NCI-H774 (cell line): ENCODE data around the gene TWIST2.

Experiments
- DNase-seq: peaks from one replicate; lab custom pipeline; 2025; lab: John Stamatoyannopoulos, UW

TWIST2 gene

GRCh38 chr2:238939521-238940403 is 91.9 kb downstream of the TWIST2 start:
- no peak for DNase-seq

DNA sequence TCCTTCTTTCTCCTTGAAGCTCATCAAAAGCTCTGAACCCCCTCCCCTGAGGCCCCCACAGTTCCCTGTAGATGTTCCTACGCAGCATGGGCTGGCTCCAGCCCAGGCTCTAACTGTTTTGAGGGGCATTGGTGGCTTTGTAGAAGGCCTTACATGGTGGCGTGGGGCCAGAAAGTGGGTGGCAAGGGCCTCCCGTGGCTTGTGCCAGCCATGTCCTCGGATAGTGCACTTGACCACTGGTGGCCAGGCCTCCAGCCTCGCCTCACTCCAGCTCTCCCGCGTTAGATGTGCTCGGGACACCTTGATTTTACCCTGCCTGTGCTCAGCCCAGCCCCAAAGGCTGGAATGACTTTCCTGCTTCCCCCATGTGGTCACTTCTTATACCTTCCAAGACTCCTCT is 92.9 kb downstream of the TWIST2 start:
- no peak for DNase-seq

GRCh38 chr2:238941262-238941792 is 93.4 kb downstream of the TWIST2 start:
- DNase-seq, result no peak

DNA sequence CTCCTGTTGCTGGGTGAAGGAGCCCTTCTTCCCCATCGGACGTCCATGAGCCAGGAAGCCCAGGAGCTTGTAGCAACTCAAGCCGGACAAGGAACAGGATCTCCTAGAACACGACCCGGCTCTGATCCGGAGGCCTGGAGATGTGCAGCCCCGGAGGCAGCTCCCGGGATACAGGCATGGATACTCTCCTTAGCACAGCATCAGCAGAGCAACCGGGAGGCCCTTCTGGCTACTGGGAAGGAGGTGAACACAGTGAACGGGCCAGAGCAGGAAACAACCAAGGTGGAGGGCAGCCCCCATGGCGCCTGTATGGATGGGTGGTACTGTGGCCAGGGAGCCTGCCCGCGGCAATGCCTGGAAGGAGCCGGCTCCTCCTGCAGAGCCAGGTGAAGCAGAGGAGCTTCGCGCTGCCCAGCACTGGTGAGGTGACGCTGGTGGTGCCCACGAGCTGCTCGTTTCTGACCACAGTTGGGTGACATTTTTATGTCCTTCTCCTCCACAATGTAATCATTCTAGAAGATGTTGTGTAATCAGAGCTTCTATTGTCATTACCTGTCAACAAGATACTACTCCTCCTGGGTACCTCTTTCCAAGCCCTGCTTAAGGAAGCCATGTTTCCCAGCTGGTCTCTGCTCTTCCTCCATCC is 94.3 kb downstream of the TWIST2 start:
- no peak for DNase-seq

DNA sequence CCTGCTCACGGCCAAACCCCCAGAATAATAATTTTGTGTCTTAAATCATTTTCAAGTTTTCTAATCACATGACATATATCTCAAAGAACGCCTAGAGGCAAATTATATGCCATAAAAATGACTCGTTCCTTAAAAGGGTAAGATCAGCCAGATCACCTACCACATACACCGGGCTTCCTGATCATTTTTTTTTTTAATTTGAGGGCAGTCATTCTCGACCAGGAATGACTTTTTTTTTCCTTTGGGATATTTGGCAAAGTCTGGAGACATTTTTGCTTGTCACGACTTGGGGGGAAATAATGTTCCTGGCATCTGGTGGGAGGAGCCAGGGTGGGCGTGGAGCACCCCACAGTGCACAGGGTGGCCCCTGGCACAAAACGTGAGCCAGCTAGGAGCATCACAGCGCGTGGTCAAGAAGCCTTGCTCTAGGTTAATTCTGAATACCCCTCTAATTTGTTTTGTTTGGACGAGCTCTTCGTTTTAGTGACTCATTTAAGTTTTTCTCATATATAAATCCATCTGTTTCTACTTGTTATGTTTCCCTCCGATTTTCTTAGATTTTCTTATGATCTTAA is 94.9 kb downstream of the TWIST2 start:
- no peak for DNase-seq

DNA sequence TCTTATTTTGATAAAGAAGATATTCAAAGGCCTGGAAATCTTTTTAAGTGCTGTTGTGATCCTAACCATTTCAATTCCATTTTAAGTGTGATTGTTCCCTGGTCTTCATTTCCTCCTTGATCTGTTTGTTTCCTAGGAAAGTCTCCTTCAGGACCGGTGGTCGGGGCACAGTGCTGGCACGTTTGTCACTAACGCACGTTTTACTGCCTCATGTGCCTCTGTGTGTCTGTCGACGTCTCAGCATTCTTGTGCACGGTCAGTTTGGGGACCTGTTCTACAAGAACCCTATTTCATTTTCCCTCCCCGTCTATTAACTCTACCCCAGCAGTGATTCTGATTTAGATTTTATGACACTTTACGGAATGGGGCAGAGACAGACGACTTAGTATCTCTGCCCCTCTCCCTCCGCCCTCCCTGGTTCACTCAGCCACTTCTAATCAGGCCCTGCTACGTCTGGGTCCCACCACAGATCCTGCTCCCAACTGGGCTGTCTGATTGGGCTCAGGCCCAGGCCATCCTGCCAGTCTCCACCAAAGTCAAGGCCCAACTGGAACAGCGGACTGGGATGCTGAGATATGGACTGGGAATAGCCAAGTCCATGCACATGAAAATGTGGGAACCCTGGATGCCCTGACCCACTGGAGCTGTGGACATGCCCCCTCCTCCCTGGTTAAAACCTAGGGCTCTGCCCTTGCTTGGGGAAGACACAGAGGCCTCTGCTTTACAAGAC is 95.6 kb downstream of the TWIST2 start:
- DNase-seq, result no peak

GRCh38 chr2:238945433-238946150 is 97.7 kb downstream of the TWIST2 start:
- DNase-seq, result no peak

DNA sequence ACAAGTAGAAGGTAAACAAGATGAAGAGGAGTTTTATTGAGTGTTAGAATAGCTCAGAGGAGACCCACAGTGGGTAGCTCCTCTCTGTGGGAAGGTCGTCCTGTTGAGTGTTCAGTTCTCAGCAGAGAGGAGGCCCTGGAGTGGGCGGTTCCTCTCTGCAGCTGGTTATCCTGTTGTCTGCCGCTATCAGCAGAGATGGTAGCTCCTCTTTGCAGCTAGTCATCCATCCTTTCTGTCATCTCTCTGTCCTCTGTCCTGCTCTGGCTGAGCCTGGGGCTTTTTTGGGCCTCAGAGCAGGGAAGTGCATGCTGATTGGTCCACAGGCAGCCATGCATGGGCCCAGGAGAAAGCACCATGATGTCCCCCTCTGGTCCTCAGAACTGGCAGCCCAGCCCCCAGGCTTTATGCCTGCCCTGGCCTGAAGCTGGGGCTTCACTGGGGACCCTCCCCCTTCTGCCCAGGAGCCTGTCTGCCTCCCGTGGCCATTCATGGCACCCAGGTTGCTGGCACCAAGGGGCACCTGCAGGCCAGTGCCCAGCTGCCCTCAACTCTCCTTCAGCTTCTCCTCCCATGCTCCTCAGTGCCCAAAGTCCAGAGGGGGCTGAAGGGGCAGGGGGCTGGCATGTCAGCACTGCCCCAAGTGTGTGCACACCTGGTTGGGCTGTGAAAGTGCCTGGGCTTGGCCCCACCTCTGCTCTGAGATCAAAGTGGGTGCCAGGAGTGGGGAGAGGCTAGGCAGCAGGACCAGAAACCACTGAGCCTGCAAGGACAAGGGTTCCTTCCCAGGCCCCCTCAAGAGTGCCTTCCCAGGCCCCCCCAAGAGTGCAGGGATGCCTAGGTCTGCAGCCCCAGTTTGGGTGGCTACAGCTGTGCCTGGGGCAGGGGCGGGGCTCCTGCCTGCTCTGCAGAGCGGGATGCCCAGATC is 98.7 kb downstream of the TWIST2 start:
- no peak for DNase-seq

DNA sequence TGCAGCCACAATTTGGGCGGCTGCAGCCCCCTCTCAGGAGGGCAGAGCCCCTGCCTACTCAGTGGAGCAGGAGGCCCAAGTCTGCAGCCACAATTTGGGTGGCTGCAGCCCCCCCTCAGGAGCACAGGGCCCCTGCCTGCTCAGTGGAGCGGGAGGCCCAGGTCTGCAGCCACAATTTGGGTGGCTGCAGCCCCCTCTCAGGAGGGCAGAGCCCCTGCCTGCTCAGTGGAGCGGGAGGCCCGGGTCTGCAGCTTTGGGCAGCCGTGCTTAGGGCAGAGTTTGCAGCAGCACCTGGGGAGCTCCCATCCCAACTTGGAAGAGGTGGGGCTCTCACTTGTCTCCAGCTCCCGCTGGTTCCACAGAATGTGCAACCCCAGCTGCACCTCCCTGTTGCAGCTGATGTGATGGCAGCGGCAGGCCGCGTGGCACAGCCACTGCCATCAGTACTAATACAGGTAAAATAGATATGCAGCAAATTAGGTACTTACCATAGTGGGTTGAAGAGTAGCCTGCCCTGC is 99.4 kb downstream of the TWIST2 start:
- DNase-seq, result no peak

DNA sequence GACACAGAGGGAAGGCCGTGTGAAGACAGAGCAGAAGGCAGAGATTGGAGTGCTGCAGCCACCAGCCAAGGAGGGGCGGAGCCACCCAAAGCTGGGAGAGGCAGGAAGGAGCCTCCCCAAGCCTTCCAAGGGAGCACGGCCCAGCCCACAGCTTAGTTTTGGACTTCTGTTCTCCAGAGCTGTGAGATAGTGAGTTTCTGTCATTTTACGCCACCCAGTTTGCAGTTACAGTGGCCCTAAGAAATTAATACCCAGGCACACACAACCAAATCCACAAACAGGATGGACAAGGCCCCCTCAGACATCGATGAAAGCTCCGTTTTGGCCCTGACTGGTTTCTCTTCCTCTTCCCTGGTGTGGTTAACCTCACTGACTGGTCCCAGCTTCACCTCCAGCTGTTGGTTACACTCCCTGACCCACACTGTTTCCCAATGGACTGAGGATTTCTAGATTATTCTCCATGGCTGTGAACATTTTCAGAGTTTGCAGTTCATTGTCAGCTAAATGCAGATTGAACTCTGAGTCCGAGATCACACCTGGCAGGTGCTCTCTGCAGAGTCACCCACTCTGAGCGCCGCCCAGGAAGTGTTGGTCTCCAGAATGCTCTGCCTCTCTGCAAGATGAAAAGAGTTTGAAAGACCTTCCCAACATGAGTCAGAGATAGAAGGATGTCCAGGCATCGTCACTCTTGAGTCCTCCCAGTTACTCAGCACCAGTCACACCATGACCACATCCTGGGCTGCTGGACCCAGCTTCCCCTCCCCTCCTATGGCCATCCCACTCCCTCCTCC is 100.2 kb downstream of the TWIST2 start:
- DNase-seq, result no peak

- DNase-seq, result no peak
Measured at GRCh38 chr2:238948765-238949641, 101.1 kb downstream of the TWIST2 start.

DNA sequence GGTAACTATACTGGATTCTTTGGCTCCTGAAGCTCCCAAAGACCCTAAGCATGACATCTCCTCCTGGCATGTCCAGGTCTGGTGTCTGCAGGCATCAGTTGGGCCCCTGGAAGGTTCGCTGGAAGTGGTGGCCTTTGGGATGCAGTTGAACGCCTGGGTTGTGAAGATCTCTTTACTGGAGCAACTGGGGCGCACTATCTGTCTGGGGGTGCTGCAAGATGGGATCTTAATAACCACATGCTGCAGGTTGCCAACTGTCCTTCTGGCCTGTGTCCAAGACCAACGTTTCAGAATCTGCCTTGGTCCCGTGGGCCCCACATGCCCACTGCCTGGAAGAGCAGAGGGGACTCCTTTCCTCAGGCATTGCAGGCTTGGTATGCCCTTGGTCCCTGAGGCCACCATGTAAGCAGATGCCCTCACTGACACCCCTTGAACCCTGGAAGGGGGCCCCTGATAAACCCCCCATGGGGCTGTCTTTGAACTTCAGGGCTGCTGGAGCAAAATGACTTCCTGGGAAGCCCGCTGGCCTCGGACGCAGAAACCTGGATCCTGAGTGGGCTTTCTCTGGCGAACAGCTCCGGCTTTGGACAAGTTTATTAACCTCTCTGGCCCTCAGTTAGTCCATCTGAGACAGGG is 101.9 kb downstream of the TWIST2 start:
- no peak for DNase-seq

DNA sequence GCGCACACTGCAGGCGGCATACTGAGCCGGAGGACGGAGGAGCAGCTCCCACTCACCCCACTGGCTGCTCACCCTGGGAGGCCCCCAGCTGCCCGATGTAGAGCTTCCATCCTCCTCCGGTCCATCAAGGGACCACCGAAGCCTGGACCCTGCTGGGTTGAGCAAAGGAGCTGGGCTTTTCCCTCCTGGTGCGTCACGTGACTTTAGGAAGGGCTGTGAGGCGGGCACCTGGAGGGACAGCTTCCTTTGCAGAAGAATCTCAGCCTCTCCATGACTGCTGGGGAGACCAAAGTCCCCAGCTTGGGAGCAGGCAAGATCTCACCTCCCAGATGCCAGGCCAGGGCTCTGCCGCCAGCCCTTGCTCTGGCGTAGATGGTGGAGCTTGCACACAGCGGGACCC is 102.7 kb downstream of the TWIST2 start:
- no peak for DNase-seq

- DNase-seq, result no peak
Measured at GRCh38 chr2:238952261-238952919, 104.5 kb downstream of the TWIST2 start.

DNA sequence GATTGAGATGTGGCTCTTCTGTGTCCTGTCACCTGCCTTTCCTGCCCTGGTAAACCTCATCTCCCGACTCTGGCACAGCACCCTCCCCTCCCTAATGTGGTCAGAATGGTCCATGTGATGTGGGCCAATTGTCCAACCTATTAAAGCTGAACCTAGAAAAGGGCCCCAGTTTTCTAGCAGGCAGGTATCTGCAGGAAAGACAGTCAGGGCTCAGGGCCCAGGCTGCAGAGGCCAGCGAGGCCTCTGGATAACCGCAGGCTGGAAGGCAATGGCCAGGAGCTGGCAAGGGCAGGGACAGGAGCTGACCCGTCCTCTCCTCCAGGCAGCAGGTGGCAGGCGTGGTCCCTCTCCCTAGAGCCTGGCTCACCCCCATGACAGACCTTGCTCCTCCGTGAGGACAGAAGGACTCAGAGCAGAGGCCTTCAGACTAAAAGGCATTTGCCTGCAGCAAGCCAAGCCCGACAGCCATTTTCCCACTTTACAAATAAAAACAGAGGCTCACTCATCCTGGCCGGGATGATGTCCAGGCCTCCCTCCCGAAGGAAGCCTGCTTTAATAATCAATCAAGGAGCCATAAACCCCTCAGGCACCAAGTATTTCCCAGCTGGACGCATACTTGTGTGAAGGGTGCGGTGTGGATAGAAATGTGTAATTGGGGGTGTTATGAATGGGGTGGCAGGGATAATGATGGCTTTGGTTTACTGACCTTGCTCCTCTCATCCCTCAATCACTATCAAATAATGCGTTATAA is 107.1 kb downstream of the TWIST2 start:
- no peak for DNase-seq
